HG03442 (cell line): ENCODE results near the gene CST9.

Source experiments
- ATAC-seq: cut with Tn5 transposase; IDR thresholded peaks from one replicate; pipeline ENCODE4 v1.9.1; 2021; ENCODE audit warnings: mild to moderate bottlenecking, moderate library complexity; ENCODE audit not compliant: unreplicated experiment

Gene CST9

DNA sequence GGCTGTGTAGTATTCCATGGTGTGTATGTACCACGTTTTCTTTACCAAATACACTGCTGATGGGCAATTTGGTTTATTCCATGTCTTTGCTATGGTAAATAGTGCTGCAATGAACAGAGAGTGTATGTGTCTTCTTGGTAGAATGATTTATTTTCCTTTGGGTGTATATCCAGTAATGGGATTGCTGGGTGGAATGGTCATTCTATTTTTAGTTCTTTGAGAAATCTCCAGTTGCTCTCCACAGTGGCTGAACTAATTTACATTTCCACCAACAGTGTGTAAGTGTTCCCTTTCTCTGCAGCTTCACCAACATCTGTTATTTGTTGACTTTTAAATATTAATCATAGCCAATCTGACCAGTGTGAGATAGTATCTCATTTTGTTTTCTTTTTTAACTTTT lies 51.3 kb downstream of the CST9 start:
- ATAC-seq, result no peak
